ENCODE data around the gene EXOSC2. TPM values are rescaled to one million over a fixed set of nuclear protein-coding genes. Genes with fewer than 3 reads are reported as not detected.

The EXOSC2 gene
- total RNA-seq, 1 donor from 2014 or later = 75.5 TPM

DNA sequence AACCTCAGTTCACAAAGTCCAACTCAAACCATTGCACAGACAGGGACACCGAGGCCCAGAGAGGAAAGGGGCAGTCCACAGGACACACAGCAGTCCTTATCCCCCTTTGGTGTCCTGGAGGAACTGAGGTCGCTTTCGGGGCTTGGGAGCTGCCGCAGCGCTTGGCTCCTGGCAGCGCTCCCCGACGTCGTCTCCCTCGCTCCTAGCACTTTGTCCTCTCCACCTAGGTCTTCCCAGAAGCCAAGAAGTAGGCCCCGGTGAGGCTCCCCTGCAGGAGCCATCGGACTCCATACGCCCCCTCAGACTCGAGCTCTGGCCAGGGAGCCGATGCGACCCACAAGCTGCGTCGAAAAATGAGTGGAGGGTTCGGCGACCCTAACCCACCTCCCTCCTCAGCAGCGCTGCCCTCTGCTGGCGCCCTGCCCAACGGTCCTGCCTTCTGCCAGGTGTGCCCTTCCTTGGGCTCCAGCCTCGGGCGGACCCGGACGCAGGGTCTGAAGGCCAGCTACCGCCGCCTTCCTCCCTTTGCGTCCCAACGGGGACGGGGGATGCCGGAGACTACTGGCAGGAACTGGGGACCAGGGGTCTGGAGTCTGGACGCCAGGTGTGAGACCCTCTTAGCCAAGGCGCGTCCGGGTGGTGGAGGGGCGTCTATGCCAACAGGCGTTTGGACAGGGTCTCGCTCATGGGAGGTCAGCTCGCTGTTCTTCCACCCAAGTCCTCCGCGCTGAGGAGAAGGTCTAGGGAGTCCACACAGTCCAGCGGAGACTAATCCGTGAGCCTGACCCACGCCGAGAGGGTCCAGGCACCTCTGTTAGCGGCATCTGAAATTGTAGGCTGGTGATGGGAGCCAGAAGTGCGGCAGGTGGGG, 31.2 kb upstream of the EXOSC2 start:
- Histone ChIP-seq H3K4me2 (peak overlapping the region; percentile 86), H3F3A (ENCODE audit: low read depth) (peaks cover 47% of the 10 kb centered on the region), H3K27me3 (peaks cover 100% of the 10 kb centered on the region), H4K20me1 (ENCODE audit: low read depth) (peaks cover 63% of the 10 kb centered on the region), H2AFZ (replicated peaks) (no peak overlapping the region), H3K9me3 (ENCODE audit: low read depth) (no peaks in the 10 kb centered on the region), H3K9ac (no peak overlapping the region), H3K4me1 (peaks cover 60% of the 10 kb centered on the region), H3K4me3 (peak overlapping the region; percentile 52), H3K79me2 (ENCODE audit: low read depth) (no peaks in the 10 kb centered on the region), H3K27ac (no peak overlapping the region), H3K36me3 (no peaks in the 10 kb centered on the region)
- peaks cover 32% of the 10 kb centered on the region for H3K4me1 Mint-ChIP-seq
- peak; percentile 40 for TF ChIP-seq EZH2phosphoT487 (IDR thresholded peaks at IDR 0.05)
- no peak for TF ChIP-seq EZH2 (IDR thresholded peaks at IDR 0.05)
- TF ChIP-seq, protein P1, sequence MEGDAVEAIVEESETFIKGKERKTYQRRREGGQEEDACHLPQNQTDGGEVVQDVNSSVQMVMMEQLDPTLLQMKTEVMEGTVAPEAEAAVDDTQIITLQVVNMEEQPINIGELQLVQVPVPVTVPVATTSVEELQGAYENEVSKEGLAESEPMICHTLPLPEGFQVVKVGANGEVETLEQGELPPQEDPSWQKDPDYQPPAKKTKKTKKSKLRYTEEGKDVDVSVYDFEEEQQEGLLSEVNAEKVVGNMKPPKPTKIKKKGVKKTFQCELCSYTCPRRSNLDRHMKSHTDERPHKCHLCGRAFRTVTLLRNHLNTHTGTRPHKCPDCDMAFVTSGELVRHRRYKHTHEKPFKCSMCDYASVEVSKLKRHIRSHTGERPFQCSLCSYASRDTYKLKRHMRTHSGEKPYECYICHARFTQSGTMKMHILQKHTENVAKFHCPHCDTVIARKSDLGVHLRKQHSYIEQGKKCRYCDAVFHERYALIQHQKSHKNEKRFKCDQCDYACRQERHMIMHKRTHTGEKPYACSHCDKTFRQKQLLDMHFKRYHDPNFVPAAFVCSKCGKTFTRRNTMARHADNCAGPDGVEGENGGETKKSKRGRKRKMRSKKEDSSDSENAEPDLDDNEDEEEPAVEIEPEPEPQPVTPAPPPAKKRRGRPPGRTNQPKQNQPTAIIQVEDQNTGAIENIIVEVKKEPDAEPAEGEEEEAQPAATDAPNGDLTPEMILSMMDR (IDR thresholded peaks at IDR 0.05) = peak; percentile 51
- no peak overlapping the region for H3K27ac Mint-ChIP-seq
- peaks cover 71% of the 10 kb centered on the region for H3K27me3 Mint-ChIP-seq (ENCODE audit: insufficient read depth, low read depth)
- peaks cover 2% of the 10 kb centered on the region for H3K36me3 Mint-ChIP-seq
- peaks cover 5% of the 10 kb centered on the region for H3K9me3 Mint-ChIP-seq
- DNase-seq (ENCODE audit: low spot score) = peak; percentile 65
- H3K4me3 Mint-ChIP-seq = peak overlapping the region; percentile 64

DNA sequence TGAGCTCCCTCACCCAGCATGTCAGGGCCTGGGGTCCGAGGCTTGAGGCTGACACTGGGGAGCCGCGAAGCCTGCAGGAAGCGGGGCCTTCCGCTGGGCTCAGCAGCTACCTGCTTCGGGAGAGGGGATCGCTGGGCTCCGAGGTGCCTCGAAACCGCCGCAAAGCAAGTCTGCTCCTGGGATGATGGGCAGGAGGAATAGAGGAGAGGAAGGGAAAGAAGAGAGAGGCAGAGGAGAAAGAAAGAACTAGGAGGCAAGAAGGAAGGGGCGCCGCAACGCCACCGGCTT, 30.7 kb upstream of the EXOSC2 start:
- Histone ChIP-seq H3K36me3 (no peaks in the 10 kb centered on the region), H3F3A (ENCODE audit: low read depth) (peaks cover 47% of the 10 kb centered on the region), H3K79me2 (ENCODE audit: low read depth) (no peaks in the 10 kb centered on the region), H3K4me3 (no peak overlapping the region), H3K9me3 (ENCODE audit: low read depth) (no peaks in the 10 kb centered on the region), H3K9ac (no peak overlapping the region), H3K4me2 (no peak overlapping the region), H3K27me3 (peaks cover 100% of the 10 kb centered on the region), H4K20me1 (ENCODE audit: low read depth) (peaks cover 69% of the 10 kb centered on the region), H3K27ac (no peak overlapping the region), H3K4me1 (peaks cover 60% of the 10 kb centered on the region), H2AFZ (replicated peaks) (no peak overlapping the region)
- peak; percentile 42 for DNase-seq (ENCODE audit: low spot score)
- H3K27me3 Mint-ChIP-seq (ENCODE audit: insufficient read depth, low read depth) = peaks cover 71% of the 10 kb centered on the region
- peaks cover 32% of the 10 kb centered on the region for H3K4me1 Mint-ChIP-seq
- H3K9me3 Mint-ChIP-seq = peaks cover 6% of the 10 kb centered on the region
- no peak for TF ChIP-seq EZH2 (IDR thresholded peaks at IDR 0.05)
- peak; percentile 14 for TF ChIP-seq EZH2phosphoT487 (IDR thresholded peaks at IDR 0.05)
- no peak overlapping the region for H3K27ac Mint-ChIP-seq
- peak overlapping the region; percentile 64 for H3K4me3 Mint-ChIP-seq
- H3K36me3 Mint-ChIP-seq = peaks cover 2% of the 10 kb centered on the region

DNA sequence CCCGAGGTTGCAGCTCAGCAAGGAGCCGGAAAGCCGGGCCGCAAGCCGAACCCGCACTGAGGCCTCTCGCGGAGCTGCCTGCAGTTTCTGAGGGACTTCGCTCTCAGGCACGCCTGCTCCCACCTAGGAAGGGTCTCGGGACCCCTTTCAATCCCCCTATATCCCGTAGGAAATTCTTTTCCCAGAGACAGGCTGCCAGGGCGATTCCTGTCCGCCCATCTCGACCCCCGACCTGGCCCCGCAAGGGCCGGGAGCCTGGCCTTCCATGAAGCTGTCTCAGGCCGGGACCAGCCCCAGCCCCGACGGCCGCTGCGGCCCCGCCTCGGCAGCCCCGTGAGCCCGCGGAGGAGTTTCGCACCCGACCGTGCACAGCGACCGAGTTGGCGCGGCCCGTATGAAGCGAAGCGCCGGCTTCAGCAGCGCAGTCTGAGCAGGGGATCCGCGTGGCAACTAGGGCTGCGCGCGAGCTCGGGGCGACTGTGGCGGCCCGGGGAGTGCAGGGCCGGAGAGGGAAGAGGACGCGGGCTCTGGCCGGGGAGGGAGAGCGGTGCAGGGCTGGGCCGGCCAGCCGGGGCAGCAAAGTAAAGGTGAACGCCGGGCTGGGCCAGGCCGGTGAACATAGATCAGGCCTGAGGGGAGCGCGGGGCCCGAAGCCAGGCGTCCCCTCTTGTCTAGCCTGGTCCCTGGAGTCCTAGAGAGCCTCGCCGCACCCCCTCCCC, 30.2 kb upstream of the EXOSC2 start:
- Mint-ChIP-seq H3K9me3 (peaks cover 8% of the 10 kb centered on the region), H3K4me1 (peaks cover 34% of the 10 kb centered on the region), H3K4me3 (peak overlapping the region; percentile 67), H3K27me3 (ENCODE audit: insufficient read depth, low read depth) (peaks cover 71% of the 10 kb centered on the region), H3K27ac (no peak overlapping the region), H3K36me3 (peaks cover 4% of the 10 kb centered on the region)
- Histone ChIP-seq H3K27me3 (peaks cover 100% of the 10 kb centered on the region), H3F3A (ENCODE audit: low read depth) (peaks cover 47% of the 10 kb centered on the region), H2AFZ (replicated peaks) (no peak overlapping the region), H4K20me1 (ENCODE audit: low read depth) (peaks cover 69% of the 10 kb centered on the region), H3K9ac (no peak overlapping the region), H3K4me3 (peak overlapping the region; percentile 20), H3K9me3 (ENCODE audit: low read depth) (no peaks in the 10 kb centered on the region), H3K4me2 (peak overlapping the region; percentile 80), H3K79me2 (ENCODE audit: low read depth) (no peaks in the 10 kb centered on the region), H3K4me1 (peaks cover 60% of the 10 kb centered on the region), H3K36me3 (no peaks in the 10 kb centered on the region), H3K27ac (no peak overlapping the region)
- peak; percentile 65 for DNase-seq (ENCODE audit: low spot score)
- TF ChIP-seq EZH2phosphoT487 (IDR thresholded peaks at IDR 0.05) (peak; percentile 88), EZH2 (IDR thresholded peaks at IDR 0.05) (peak; percentile 91)
- TF ChIP-seq, protein P1 (IDR thresholded peaks at IDR 0.05) = no peak
